Ovary (tissue), 3 donors: Measurements from ENCODE around the gene WNK2.

Experiments used
- EP300 ChIP-seq: sonication (generic); formaldehyde crosslinking; IDR thresholded peaks from one replicate; pipeline ENCODE4 v1.6.1; 2017; ENCODE audit warnings: antibody characterized with exemption
- TF ChIP-seq, protein P1 (sequence below), 3 donors: fragments of 450-650 bp in 2 of 3; fragments of 200-600 bp in 1 of 3; IDR thresholded peaks; one replicate each; pipeline versions ENCODE4 v1.5.1 to v1.8.0; 2016 to 2022; ENCODE audit warnings: antibody characterized with exemption in 3 of 3, mild to moderate bottlenecking in 1 of 3
- donor health status: DM: no; HTN: no; CAD: no.

- TF ChIP-seq, protein P1, sequence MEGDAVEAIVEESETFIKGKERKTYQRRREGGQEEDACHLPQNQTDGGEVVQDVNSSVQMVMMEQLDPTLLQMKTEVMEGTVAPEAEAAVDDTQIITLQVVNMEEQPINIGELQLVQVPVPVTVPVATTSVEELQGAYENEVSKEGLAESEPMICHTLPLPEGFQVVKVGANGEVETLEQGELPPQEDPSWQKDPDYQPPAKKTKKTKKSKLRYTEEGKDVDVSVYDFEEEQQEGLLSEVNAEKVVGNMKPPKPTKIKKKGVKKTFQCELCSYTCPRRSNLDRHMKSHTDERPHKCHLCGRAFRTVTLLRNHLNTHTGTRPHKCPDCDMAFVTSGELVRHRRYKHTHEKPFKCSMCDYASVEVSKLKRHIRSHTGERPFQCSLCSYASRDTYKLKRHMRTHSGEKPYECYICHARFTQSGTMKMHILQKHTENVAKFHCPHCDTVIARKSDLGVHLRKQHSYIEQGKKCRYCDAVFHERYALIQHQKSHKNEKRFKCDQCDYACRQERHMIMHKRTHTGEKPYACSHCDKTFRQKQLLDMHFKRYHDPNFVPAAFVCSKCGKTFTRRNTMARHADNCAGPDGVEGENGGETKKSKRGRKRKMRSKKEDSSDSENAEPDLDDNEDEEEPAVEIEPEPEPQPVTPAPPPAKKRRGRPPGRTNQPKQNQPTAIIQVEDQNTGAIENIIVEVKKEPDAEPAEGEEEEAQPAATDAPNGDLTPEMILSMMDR (IDR thresholded peaks at IDR 0.05), result no peak
- no peak for TF ChIP-seq EP300
Measured at GRCh38 chr9:93206576-93207155, 22.7 kb downstream of the WNK2 start.
